Ramos (cell line): ENCODE results near the gene MAP7.
"Not testable (repeated sequence)": the region's sequence is repeated elsewhere in the genome, so short reads cannot be mapped to it uniquely, and the experiment has no call there.

ENCODE experiments used
- in situ Hi-C: fragments of 300-500 bp; cut with MboI; formaldehyde crosslinking; loops from one replicate; pipeline ENCODE4 v1.14.3; 2022; ENCODE audit warnings: low sequenced_read_pairs; ENCODE audit not compliant: unreplicated experiment

MAP7 gene

GRCh38 chr6:136404627-136405419 is 145.4 kb downstream of the MAP7 start:
- in situ Hi-C loops: no loop called here

DNA sequence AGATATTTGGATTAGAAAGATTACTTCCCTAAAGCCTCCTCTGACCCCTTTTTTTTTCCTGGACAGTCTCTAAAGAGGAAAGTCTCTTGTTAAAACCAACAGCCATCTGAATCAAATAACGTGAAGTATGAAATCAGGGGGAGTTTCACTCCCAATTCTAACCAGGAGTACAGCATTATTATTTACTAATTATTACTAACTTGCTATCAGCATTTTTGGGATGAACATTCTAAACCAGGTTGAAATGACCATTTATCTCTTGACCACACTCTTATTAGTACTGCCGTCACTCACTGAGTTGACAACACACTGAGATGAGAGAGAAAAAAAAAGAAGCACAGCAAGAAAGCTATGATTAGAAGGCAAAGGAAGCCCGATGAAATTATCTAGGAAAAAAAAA is 146.2 kb downstream of the MAP7 start:
- in situ Hi-C loops: no loop called here

DNA sequence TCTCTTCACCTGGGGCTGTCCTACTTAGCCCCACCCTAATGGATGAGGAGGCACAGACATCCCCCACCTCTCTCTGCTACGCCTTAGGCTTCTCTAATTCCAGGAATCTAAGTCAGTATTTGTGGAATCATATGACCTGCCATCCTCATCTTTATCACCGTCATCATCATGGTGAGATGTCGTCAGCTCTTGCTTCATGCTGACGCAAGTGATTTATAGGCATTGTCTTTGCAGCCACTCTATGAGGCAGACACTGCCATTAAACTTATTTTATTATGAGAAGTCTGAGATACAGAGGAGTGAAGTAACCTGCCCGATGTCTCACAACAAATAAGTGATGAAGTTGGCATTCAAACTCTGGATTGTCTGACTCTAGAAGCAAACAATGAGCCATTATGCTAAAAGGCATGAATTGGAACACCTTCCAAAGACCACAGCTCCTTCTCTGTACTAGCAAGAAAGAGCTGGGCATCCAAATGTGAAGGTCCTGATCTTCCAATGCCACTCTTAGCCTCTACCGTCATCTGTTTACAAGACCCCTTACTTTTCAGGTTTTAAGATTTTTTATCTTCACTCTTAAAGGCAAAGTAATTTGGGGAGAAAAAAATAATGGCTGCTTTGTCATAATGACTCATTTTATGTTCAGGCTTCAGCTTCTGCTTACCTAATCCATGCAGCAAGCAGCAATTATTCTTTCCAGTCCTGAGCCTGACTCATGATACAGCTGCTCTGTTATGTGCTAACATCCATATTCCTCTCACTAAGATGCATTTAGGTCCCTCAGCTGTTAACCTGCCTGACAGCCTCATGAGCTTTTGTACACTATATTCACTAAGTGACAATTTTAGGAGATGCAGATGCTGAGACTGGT is 146.9 kb downstream of the MAP7 start:
- in situ Hi-C loops: no loop called here

GRCh38 chr6:136401749-136402148 is 148.5 kb downstream of the MAP7 start:
- in situ Hi-C loops: no loop called here

GRCh38 chr6:136401236-136401635 is 149.0 kb downstream of the MAP7 start:
- in situ Hi-C loops: not testable (repeated sequence)

GRCh38 chr6:136398453-136398852 is 151.8 kb downstream of the MAP7 start:
- in situ Hi-C loops: no loop called here

- in situ Hi-C loops: no loop called here
Observed at GRCh38 chr6:136396908-136397307, 153.3 kb downstream of the MAP7 start.

GRCh38 chr6:136390959-136391358 is 159.3 kb downstream of the MAP7 start:
- in situ Hi-C loops: not testable (repeated sequence)

- in situ Hi-C loops: no loop called here
Observed at GRCh38 chr6:136387316-136387715, 162.9 kb downstream of the MAP7 start.

DNA sequence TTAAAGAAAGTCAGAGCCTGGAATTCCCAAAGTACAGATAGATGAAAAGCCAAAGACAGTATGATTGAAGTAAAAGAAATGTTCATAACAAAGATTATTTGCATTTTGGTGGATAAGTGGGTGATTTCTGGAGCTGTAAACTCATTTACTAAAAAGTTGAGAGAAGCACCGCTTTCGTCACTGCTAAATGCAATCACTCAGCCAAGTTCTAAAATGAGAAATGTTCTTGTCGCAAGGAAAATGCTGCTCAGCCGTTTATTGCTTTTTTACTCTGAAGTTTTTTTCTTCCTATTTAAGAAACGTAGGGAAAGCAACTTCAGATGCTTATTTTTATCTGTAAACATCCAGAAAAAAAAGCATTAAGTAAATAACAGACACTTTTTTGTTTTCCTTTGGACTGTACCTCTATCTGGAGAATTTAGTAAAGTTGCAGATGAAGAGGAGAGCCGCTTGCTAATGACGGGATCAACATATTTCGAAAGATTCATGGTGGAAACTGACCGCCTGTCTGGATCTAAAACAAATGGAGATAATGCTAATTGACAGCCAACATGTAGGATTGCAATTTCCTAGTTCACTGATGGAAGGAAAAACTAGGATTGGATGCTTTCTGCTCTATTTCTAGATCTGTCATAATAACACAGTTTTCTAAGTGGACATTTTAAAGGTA is 166.8 kb downstream of the MAP7 start:
- in situ Hi-C loops: no loop called here

- in situ Hi-C loops: no loop called here
Observed at GRCh38 chr6:136382676-136383252, 167.5 kb downstream of the MAP7 start.

DNA sequence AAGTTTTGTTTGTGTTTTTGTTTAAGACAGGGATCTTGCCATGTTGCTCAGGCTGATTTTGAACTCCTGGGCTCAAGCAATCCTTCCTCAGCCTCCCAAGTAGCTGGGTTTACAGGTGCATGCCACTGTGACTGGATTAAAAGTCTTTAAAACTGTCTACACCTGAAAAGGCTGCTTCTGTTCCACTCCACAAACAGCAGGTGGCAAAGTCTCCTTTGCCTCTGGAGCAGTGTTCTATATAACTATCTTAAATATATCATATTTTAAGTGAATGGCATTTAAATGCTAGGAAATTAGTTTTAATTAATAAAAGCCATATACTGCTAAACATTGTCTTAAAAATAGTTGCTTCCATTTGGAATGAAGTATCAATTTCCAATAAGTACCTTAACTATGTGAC is 171.3 kb downstream of the MAP7 start:
- in situ Hi-C loops: no loop called here

- in situ Hi-C loops: not testable (repeated sequence)
Observed at GRCh38 chr6:136375836-136376235, 174.4 kb downstream of the MAP7 start.

DNA sequence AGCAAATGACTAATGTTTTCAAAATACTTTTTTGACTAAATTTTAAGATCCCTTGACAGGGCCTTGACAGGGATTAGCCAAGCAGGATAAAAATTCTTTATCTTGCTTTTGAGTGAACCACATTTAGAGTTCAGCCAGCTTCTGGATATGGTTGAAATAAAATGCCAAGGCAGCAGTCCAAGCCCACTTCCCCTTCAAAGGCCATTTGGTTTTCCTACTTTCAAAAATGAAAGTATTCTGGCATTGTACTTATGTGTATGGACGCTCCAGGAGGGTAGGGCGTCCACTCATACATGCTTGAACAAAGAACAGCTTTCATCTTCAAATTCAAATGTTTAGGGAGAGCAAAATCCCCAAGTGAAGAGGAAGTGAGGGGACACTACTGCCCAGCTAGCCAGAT is 178.3 kb downstream of the MAP7 start:
- in situ Hi-C loops: no loop called here

DNA sequence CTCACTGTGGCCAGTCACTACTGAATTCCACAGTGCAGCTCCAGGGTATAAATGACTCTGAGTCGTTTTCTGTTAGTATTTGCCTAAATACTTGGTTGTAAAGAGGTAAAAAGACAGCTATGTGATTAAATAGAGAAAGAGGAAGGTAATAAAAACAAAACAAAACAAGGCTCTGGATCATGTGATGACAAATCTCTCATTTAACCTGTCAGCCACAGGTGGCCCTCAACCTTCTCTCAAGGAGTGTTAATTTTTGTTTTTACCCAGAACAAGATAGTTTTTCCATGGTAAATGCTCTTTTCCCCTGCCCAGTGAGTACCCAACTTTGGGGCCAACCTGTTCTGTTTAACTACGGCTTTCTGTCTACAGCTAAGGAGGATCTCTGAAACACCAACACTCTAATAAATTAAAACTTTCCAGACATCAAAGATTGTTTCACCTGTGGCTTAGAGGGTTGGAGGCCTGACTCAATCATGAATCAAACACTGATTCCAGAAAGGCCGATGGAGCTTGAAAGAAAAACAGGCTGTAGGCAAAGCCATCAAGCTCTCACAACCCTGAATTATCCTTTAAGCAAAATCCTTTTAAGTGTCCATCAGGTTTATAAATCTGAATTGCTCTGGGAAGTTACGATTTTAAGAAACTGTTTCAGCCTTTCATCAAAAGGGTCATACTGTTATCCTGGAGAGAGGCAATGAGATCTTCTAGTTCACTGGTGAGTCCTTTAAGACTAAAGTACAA is 179.1 kb downstream of the MAP7 start:
- in situ Hi-C loops: no loop called here

- in situ Hi-C loops: no loop called here
Observed at GRCh38 chr6:136365776-136366354, 184.4 kb downstream of the MAP7 start.

DNA sequence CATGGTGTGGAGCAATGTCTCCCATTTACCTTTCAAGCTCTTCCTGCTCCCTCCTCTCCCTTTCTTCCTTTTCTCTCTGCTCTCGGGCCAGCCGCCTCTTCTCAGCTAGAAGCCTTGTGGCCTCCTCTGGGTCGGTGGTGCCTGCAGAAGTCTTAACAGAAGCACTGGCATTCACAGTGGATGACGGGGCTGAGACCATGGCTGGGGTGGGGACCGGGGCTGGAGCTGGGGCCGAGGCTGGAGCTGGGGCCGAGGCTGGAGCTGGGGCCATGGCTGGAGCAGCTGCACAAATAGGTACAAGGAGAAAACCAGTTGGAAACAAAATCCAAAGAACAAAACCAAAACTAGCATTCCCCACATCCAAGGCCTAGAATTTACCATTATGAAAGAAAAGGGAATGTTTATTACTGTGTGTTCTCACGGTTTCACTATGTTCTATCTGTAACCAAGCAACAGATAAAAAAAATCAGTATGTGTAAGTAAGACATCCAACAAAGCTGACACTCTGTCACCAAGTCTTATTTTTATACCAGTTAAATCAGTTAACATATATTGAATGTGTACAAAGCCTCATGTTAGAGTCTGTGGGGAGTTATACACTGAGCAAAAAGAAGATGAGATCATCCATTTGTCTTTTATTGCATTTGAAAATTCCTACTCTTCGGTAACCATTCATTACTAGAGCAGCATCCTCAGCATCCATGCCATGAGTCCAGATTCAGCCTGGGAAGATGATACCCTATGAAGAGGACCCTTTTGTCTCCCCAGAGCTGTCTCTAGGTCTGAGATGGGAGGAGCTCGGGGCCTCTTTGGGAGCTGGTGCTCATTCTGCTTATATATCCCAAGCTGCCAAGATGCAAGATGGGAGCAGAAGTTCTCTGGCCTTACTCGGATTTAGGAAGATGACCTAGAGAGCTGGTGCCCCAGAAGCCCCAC is 187.5 kb downstream of the MAP7 start:
- in situ Hi-C loops: no loop called here

GRCh38 chr6:136361787-136362186 is 188.4 kb downstream of the MAP7 start:
- in situ Hi-C loops: no loop called here
